Activated naive CD8-positive, alpha-beta T cell treated with anti-CD3 and anti-CD28 coated beads, Interleukin-2, amount 50 U/mL, for 24 hours (primary cell): ENCODE data around the gene GHR.
A peak's percentile ranks its signal among the peaks of the same experiment; 100 is the strongest.
"Not testable (repeated sequence)": the region's sequence is repeated elsewhere in the genome, so short reads cannot be mapped to it uniquely, and the experiment has no call there.

ENCODE experiments used
- ATAC-seq: fragments of 150-1000 bp; cut with Tn5 transposase; one replicate; pipeline ENCODE4 v1.10.0; 2021
- DNase-seq: peaks from one replicate; pipeline ENCODE4 v3.0.0; 2021
- H3K27ac Mint-ChIP-seq: one replicate; pipeline ENCODE4 v1.8.0; 2021; ENCODE audit warnings: mild to moderate bottlenecking, mixed read lengths
- H3K27me3 Mint-ChIP-seq: one replicate; pipeline ENCODE4 v1.8.0; 2021; ENCODE audit warnings: mixed read lengths
- H3K36me3 Mint-ChIP-seq: one replicate; pipeline ENCODE4 v1.8.0; 2021; ENCODE audit warnings: low read depth, mixed read lengths
- H3K4me1 Mint-ChIP-seq: one replicate; pipeline ENCODE4 v1.8.0; 2021; ENCODE audit warnings: mixed read lengths
- H3K4me3 Mint-ChIP-seq: one replicate; pipeline ENCODE4 v1.8.0; 2021; ENCODE audit warnings: mild to moderate bottlenecking, moderate library complexity, mixed read lengths
- H3K9me3 Mint-ChIP-seq: one replicate; pipeline ENCODE4 v1.8.0; 2021; ENCODE audit warnings: mixed read lengths

The GHR gene

GRCh38 chr5:42719034-42719433 is 295.8 kb downstream of the GHR start:
- Mint-ChIP-seq H3K9me3 (no peaks in the 10 kb centered on the region), H3K4me3 (no peak overlapping the region), H3K27ac (no peak overlapping the region), H3K4me1 (peaks cover 19% of the 10 kb centered on the region), H3K36me3 (no peaks in the 10 kb centered on the region), H3K27me3 (peaks cover 12% of the 10 kb centered on the region)
- no peak for DNase-seq
- ATAC-seq, result peak; percentile 39

- H3K9me3 Mint-ChIP-seq, result no peaks in the 10 kb centered on the region
- no peak for ATAC-seq
- H3K4me3 Mint-ChIP-seq, result no peak overlapping the region
- no peak overlapping the region for H3K27ac Mint-ChIP-seq
- no peaks in the 10 kb centered on the region for H3K36me3 Mint-ChIP-seq
- peaks cover 12% of the 10 kb centered on the region for H3K27me3 Mint-ChIP-seq
- H3K4me1 Mint-ChIP-seq, result peaks cover 19% of the 10 kb centered on the region
- no peak for DNase-seq
Measured at GRCh38 chr5:42720251-42720650, 297.0 kb downstream of the GHR start.

DNA sequence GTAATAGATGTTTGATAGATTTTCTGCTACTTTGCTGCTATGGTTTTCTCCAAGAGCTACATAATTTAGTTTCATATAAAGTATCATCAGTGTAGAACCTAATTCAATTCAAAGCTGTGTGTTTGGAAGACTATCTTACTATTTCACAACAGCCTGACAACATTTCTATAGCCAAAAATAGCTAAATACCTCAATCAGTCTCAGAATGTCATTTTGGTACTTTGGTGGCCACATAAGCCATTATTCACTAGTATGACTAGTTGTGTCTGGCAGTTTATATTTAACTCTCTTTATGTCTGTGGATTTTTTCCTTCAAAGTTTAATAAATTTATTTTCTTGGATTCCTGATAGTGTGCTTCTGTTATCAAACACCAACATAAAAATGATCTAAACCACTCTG is 298.2 kb downstream of the GHR start:
- Mint-ChIP-seq H3K9me3 (no peaks in the 10 kb centered on the region), H3K36me3 (no peaks in the 10 kb centered on the region), H3K27ac (no peak overlapping the region), H3K27me3 (peaks cover 12% of the 10 kb centered on the region), H3K4me3 (no peak overlapping the region), H3K4me1 (peaks cover 19% of the 10 kb centered on the region)
- ATAC-seq, result no peak
- DNase-seq, result no peak

GRCh38 chr5:42734531-42735058 is 311.4 kb downstream of the GHR start:
- DNase-seq, H3K27ac Mint-ChIP-seq, H3K4me3 Mint-ChIP-seq, H3K9me3 Mint-ChIP-seq, ATAC-seq, H3K27me3 Mint-ChIP-seq, H3K4me1 Mint-ChIP-seq, H3K36me3 Mint-ChIP-seq: not testable (repeated sequence)

DNA sequence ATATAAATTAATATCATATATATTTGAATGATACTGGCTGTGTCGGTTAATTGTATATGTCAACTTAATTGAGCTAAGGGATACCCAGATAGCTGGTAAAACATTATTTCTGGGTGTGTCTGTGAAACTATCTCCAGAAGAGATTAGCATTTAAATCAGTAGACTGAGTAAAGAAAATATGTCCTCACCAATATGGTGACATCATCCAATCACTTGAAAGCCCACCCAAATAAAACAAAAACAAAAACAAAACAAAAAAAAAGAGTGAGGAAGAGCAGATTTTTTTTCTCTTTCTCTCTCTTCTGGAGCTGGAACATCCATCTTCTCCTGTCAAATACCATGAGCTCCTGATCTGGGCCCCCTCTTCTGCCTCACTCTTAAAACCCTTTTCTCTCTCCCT is 317.7 kb downstream of the GHR start:
- Mint-ChIP-seq H3K27ac (no peak overlapping the region), H3K9me3 (no peaks in the 10 kb centered on the region), H3K27me3 (no peaks in the 10 kb centered on the region), H3K4me1 (no peaks in the 10 kb centered on the region), H3K36me3 (no peaks in the 10 kb centered on the region), H3K4me3 (no peak overlapping the region)
- ATAC-seq (no peak), DNase-seq (no peak)

DNA sequence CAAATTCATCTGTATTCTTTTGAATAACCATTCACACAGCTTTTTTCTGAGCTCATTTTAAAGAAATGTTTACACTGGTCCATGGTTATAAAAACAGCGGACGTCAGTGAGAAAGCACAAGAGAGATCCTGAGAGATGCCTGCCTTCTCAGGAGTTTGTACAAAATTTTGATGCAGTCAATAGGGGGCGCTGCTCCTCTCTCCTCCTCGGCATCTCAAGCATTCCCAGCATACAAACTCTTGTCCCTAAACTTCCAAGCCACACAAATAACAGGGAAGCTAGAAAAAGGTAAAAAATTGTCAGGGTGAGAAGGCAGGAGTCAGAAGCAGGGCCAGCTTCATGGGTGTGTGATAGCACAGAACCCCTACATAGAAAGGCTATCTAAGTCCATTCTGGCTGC is 322.2 kb downstream of the GHR start:
- H3K4me1 Mint-ChIP-seq, result no peaks in the 10 kb centered on the region
- DNase-seq, result no peak
- ATAC-seq, result no peak
- no peaks in the 10 kb centered on the region for H3K9me3 Mint-ChIP-seq
- no peaks in the 10 kb centered on the region for H3K27me3 Mint-ChIP-seq
- no peak overlapping the region for H3K4me3 Mint-ChIP-seq
- H3K36me3 Mint-ChIP-seq, result no peaks in the 10 kb centered on the region
- H3K27ac Mint-ChIP-seq, result no peak overlapping the region

GRCh38 chr5:42745856-42746255 is 322.6 kb downstream of the GHR start:
- ATAC-seq (no peak), DNase-seq (no peak)
- no peak overlapping the region for H3K4me3 Mint-ChIP-seq
- no peak overlapping the region for H3K27ac Mint-ChIP-seq
- no peaks in the 10 kb centered on the region for H3K9me3 Mint-ChIP-seq
- no peaks in the 10 kb centered on the region for H3K36me3 Mint-ChIP-seq
- H3K27me3 Mint-ChIP-seq, result no peaks in the 10 kb centered on the region
- no peaks in the 10 kb centered on the region for H3K4me1 Mint-ChIP-seq

DNA sequence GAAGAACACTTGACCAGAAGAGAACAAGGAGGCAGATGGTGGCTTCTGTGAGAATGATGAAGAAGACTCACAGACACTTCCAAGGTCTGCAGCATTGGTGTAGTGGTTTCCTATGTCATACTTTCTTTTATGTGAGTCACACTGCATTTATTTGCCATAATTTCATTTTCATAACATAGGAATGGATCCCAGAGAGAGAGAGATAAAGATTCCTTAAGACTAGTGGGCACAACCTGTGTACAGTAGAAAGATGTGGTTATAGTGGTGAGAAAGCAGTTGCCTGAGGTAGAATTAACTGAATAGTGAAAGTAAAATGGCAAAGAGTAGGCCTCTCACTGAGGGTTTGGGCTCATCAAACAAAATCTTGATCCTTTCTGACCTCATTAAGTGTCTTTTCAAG is 325.8 kb downstream of the GHR start:
- no peak overlapping the region for H3K4me3 Mint-ChIP-seq
- H3K36me3 Mint-ChIP-seq, result no peaks in the 10 kb centered on the region
- no peaks in the 10 kb centered on the region for H3K9me3 Mint-ChIP-seq
- ATAC-seq (no peak), DNase-seq (no peak)
- H3K4me1 Mint-ChIP-seq, result no peaks in the 10 kb centered on the region
- no peak overlapping the region for H3K27ac Mint-ChIP-seq
- H3K27me3 Mint-ChIP-seq, result no peaks in the 10 kb centered on the region

- ATAC-seq, result no peak
- Mint-ChIP-seq H3K36me3 (no peaks in the 10 kb centered on the region), H3K9me3 (no peaks in the 10 kb centered on the region), H3K27me3 (no peaks in the 10 kb centered on the region), H3K4me1 (no peaks in the 10 kb centered on the region), H3K27ac (no peak overlapping the region), H3K4me3 (no peak overlapping the region)
- no peak for DNase-seq
Measured at GRCh38 chr5:42750507-42750906, 327.3 kb downstream of the GHR start.

GRCh38 chr5:42751044-42751443 is 327.8 kb downstream of the GHR start:
- DNase-seq (no peak), ATAC-seq (no peak)
- H3K9me3 Mint-ChIP-seq, result no peaks in the 10 kb centered on the region
- no peak overlapping the region for H3K4me3 Mint-ChIP-seq
- H3K27me3 Mint-ChIP-seq, result no peaks in the 10 kb centered on the region
- H3K4me1 Mint-ChIP-seq, result no peaks in the 10 kb centered on the region
- no peak overlapping the region for H3K27ac Mint-ChIP-seq
- H3K36me3 Mint-ChIP-seq, result no peaks in the 10 kb centered on the region

DNA sequence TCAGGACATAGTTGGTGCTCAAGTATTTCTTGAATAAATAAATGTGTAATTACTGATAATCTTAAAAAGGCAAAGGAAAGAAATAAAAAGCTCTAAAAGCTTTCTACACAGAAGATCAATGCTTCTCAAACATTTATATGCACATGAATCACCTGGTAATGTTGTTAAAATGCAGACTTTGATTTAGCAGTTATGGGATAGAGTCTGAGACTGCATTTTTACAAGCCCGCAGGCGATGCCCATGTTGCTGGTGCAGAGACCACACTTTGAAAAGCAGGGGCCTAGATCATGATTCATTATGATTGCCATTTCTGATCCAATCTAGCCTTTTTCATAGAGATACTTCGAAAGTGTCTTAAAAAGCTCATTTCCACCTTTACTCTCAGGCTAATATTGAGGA is 329.9 kb downstream of the GHR start:
- no peaks in the 10 kb centered on the region for H3K36me3 Mint-ChIP-seq
- no peaks in the 10 kb centered on the region for H3K9me3 Mint-ChIP-seq
- no peak overlapping the region for H3K4me3 Mint-ChIP-seq
- H3K4me1 Mint-ChIP-seq, result peaks cover 6% of the 10 kb centered on the region
- no peak overlapping the region for H3K27ac Mint-ChIP-seq
- H3K27me3 Mint-ChIP-seq, result peaks cover 3% of the 10 kb centered on the region
- DNase-seq, result no peak
- no peak for ATAC-seq

- peak; percentile 64 for DNase-seq
- H3K27ac Mint-ChIP-seq, result peak within 1 kb of the TSS; percentile 78
- peaks cover 1% of the 10 kb centered on the region for H3K36me3 Mint-ChIP-seq
- H3K4me1 Mint-ChIP-seq, result peaks cover 9% of the 10 kb centered on the region
- peaks cover 7% of the 10 kb centered on the region for H3K27me3 Mint-ChIP-seq
- no peaks in the 10 kb centered on the region for H3K9me3 Mint-ChIP-seq
- H3K4me3 Mint-ChIP-seq, result peak within 1 kb of the TSS; percentile 91
- peak; percentile 98 for ATAC-seq
Measured at GRCh38 chr5:42756606-42757601, 333.7 kb downstream of the GHR start, which contains the start of gene CCDC152. TSS of gene CCDC152 (plus strand) at chr5:42756818. CDS start at chr5:42759122, 2,304 bp downstream.

DNA sequence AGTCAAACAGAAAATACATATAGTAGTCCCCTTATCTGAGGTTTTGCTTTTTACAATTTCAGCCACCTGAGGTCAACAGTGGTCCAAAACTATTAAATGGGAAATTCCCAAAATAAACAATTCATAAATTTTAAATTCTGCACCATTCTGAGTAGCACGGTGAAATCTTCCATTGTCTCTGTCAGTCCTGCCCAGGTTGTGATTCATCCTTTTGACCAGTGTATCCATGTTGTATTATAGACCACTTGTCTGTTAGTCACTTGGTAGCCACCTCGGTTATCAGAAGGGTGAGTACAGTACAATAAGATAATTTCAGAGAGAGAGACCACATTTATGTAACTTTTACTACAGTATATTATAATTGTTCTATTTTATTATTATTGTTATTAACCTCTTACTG is 336.2 kb downstream of the GHR start:
- Mint-ChIP-seq H3K4me1 (peaks cover 9% of the 10 kb centered on the region), H3K9me3 (no peaks in the 10 kb centered on the region), H3K27ac (no peak overlapping the region), H3K4me3 (no peak overlapping the region), H3K27me3 (peaks cover 7% of the 10 kb centered on the region), H3K36me3 (peaks cover 1% of the 10 kb centered on the region)
- ATAC-seq (no peak), DNase-seq (no peak)

DNA sequence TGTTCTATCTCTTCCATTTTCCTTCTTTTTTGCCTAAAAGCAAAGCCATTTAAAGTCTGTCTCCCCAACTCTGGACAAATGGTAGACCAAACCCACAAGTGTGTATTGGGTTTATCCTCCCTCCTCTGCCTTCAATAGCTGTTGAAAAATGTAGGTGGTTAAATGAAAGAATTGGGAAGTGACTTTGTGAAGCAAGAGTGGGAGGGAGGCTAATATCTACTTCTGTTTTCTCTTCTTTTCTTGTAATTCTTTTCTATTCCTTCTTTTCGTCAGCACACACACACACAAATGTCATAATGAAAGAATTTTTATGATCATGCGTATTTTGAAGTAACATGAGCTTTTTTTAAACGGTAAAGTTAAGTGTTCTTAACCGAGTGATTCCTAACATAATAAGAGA is 337.2 kb downstream of the GHR start:
- Mint-ChIP-seq H3K9me3 (no peaks in the 10 kb centered on the region), H3K27ac (no peak overlapping the region), H3K27me3 (peaks cover 8% of the 10 kb centered on the region), H3K4me3 (no peak overlapping the region), H3K36me3 (peaks cover 1% of the 10 kb centered on the region), H3K4me1 (peaks cover 9% of the 10 kb centered on the region)
- DNase-seq (no peak), ATAC-seq (no peak)

DNA sequence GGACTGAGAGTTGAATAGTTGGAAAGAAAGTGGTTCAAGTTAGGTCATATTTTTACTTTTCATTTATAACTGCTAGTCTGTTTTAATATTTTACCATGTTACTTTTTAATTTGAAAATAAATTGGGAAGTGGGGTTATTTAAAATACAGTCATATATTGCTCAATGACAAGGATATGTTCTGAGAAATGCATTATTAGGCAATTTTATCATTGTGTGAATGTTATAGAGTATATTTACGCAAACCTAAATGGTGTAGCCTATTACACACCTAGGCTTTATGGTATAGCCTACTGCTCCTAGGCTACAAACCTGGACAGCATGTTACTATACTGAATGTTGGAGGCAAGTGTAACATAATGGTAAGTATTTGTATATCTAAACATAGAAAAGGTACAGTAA is 338.6 kb downstream of the GHR start:
- Mint-ChIP-seq H3K36me3 (peaks cover 1% of the 10 kb centered on the region), H3K4me3 (no peak overlapping the region), H3K4me1 (peaks cover 8% of the 10 kb centered on the region), H3K27ac (no peak overlapping the region), H3K9me3 (no peaks in the 10 kb centered on the region), H3K27me3 (peaks cover 5% of the 10 kb centered on the region)
- no peak for ATAC-seq
- DNase-seq, result no peak
